Tibial artery (tissue), 4 donors: ENCODE measurements around the gene SERTAD2.

Experiments
- DNase-seq, 2 donors: peaks; one replicate each; pipeline ENCODE4 v3.0.0-alpha.2; 2019
- H3K27ac ChIP-seq, 2 donors: fragments of 200-600 bp; sonication (generic) in 1 of 2; 1 replicate in 1 of 2; 2 replicates in 1 of 2; pipeline ENCODE4 v1.5.1; 2018 to 2019; ENCODE audit warnings: mild to moderate bottlenecking in 1 of 2
- H3K27me3 ChIP-seq, 2 donors: fragments of 200-600 bp; sonication (generic) in 1 of 2; one replicate each; pipeline versions ENCODE4 v1.5.1 to v1.6.0; 2016 to 2019
- H3K36me3 ChIP-seq, 3 donors: fragments of 200-600 bp; sonication (generic) in 2 of 3; one replicate each; pipeline ENCODE4 v1.5.1; 2016 to 2019; ENCODE audit warnings: mild to moderate bottlenecking in 2 of 3
- H3K4me1 ChIP-seq, 4 donors: fragments of 200-600 bp; sonication (generic) in 2 of 4; 1 replicate in 3 of 4; 2 replicates in 1 of 4; pipeline ENCODE4 v1.5.1; 2016 to 2019
- H3K4me3 ChIP-seq, 2 donors: fragments of 200-600 bp; sonication (generic) in 1 of 2; 1 replicate in 1 of 2; 2 replicates in 1 of 2; pipeline ENCODE4 v1.5.1; 2018 to 2019; ENCODE audit warnings: mild to moderate bottlenecking in 2 of 2
- H3K9me3 ChIP-seq, 3 donors: fragments of 200-600 bp; sonication (generic) in 1 of 3; one replicate each; pipeline ENCODE4 v1.5.1; 2016 to 2019
- intact Hi-C: fragments of 100-400 bp; cut with DNase I; formaldehyde crosslinking; loops from one replicate; pipeline ENCODE4 v1.15.0; 2023; ENCODE audit warnings: low total_unique reads
- TF ChIP-seq, protein P1 (sequence below), 2 experiments: fragments of 200-600 bp in 1 of 2; fragments of 450-650 bp in 1 of 2; IDR thresholded peaks; one replicate each; pipeline ENCODE4 v1.5.1; 2017 to 2019; ENCODE audit warnings: antibody characterized with exemption in 2 of 2, mild to moderate bottlenecking in 1 of 2, moderate library complexity in 1 of 2

The SERTAD2 gene

DNA sequence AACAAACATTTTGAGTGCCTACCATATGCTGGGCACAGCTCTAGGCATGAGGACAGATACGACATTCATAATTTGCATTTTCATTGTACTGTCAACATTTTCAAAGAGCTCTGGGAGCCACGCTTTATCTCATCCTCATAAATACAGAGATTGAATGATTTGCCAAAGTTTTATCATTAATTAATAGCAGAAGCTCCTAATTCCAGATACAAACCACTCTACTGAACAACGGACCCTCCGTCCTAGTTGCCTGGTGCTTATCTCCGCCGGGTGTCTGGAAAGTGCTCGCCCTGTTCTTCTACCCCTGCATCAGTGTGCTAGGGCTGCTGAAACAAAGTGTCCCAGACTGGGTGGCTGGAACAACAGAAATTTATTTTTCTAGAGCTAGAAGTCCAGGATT, 23.8 kb downstream of the SERTAD2 start:
- H3K4me1 ChIP-seq: peaks cover 0 to 2% (median 0%) of the 10 kb centered on the region in 4 donors
- TF ChIP-seq, protein P1, sequence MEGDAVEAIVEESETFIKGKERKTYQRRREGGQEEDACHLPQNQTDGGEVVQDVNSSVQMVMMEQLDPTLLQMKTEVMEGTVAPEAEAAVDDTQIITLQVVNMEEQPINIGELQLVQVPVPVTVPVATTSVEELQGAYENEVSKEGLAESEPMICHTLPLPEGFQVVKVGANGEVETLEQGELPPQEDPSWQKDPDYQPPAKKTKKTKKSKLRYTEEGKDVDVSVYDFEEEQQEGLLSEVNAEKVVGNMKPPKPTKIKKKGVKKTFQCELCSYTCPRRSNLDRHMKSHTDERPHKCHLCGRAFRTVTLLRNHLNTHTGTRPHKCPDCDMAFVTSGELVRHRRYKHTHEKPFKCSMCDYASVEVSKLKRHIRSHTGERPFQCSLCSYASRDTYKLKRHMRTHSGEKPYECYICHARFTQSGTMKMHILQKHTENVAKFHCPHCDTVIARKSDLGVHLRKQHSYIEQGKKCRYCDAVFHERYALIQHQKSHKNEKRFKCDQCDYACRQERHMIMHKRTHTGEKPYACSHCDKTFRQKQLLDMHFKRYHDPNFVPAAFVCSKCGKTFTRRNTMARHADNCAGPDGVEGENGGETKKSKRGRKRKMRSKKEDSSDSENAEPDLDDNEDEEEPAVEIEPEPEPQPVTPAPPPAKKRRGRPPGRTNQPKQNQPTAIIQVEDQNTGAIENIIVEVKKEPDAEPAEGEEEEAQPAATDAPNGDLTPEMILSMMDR (IDR thresholded peaks at IDR 0.05): no peak
- no peak for DNase-seq

DNA sequence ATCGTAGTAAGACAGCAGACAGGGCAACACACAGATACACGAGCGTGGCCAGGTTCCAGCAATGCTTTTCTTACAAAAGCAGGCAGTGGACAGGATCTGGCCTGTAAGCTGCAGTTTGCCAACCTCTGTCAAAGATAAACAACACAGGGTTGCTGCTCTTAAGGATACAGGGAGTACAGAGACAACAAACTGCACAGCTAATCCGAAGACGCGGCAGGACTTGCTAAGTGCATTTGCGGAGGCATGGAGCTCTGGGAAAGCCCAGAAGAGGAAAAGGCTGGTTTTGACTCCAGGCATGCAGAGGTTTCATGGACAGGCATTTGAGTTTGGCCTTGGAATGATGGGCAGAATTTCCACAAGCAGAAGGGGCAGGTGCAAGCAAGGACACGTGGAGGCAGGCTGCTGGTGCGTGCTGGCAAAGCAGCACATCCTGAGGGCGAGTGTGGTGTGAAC, 24.4 kb downstream of the SERTAD2 start:
- Histone ChIP-seq H3K36me3 (peaks cover 6 to 29% (median 10%) of the 10 kb centered on the region in 3 donors), H3K27ac (no peak overlapping the region), H3K9me3 (no peaks in the 10 kb centered on the region), H3K27me3 (no peaks in the 10 kb centered on the region), H3K4me3 (no peak overlapping the region), H3K4me1 (peaks cover 0 to 2% (median 0%) of the 10 kb centered on the region in 4 donors)
- intact Hi-C loops: no loop called here
- no peak for DNase-seq
- TF ChIP-seq, protein P1 (IDR thresholded peaks at IDR 0.05): no peak

More for the DNA sequence above, 23.8 kb downstream of the SERTAD2 start:
- H3K27ac ChIP-seq: no peak overlapping the region
- no peak overlapping the region for H3K4me3 ChIP-seq
- peaks cover 11 to 34% (median 15%) of the 10 kb centered on the region in 3 donors for H3K36me3 ChIP-seq
- H3K27me3 ChIP-seq: no peaks in the 10 kb centered on the region
- intact Hi-C loops: no loop called here
- H3K9me3 ChIP-seq: no peaks in the 10 kb centered on the region

DNA sequence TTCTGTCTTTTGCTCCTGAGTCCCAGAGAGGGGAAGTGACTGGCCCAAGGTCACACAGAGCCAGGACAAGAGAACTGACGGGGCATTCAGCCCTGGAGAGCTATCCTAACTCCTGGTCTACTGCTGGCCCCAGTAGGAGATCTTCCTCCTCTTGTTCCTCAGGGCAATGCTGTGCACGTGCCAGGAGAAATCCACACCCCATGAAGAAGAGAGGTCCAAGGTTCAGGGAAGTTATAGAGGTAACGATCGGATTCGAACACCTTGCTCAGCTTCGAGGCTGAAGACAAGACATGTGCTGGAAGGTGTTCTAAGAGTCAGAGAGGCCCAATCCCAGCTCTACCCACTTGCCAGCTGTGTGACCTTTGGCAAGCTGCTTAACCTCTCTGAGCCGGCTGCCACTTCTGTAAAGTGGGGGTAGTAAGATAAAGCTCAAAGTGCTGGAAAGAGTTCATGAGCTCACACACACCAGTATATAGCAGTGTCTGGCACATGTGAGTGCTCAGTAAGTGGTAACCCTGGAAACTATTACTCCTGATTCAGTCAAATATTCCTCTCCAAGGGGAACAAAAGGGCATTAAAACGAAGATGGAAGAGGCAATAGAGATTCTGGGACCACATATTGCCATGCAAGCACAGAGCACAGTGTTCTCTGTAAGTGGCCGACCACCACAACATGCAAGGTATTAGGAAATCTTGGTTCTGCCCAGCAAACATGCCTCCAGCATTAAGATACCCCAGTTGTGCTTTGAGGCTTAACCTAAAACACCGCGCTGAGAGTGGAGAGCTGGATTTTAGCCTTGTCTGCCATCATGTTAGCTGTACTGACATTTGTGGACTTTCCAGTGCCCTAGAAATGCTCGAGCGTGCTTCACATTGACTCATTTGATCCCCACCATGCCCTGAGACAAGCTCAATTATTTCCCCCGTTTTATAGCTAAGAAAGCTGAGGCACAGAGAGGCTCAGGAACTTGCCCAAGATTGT, 25.6 kb downstream of the SERTAD2 start:
- no peak overlapping the region for H3K27ac ChIP-seq

DNA sequence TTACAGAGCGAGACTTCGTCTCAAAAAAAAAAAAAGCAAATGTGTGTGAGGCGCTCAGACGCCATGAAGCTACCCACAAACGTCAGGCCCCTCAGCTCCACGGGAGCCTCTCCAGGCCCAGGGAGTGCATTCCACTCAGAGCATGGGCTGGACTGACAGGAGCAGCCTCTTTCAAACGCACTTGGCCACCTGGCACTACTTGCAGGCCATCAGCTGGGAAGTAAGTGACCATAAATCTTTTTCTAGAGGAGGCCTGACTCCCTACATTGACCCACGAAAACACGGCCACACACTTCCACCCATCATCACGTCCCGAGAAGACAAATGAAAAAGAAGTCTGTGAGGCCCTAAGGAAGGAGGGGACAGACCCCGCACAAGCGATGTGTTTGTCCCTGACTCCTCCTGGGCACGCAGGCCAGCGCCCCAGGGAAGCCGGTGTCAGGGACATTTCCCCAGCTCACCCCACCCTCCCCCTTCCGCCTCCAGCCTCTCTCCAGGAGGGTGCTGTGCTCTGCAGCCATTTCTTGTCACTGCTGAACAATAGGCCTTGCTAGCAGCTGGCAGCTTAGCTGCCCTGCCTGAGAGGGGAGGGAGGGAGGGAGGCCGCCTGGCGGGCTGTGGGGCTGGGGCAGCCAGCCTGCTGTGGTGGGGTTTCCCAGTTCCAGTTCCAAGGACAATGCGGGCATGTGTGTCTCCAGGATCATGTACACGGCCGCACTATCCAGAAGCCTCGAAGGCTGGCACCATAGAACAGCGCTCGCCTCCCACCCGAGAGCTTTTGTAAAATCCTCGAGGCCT, 26.6 kb downstream of the SERTAD2 start:
- TF ChIP-seq, protein P1 (IDR thresholded peaks at IDR 0.05): no peak
- peaks cover 0 to 10% (median 0%) of the 10 kb centered on the region in 3 donors for H3K36me3 ChIP-seq
- no peak overlapping the region for H3K27ac ChIP-seq
- no peaks in the 10 kb centered on the region for H3K9me3 ChIP-seq
- DNase-seq: no peak
- H3K4me3 ChIP-seq: no peak overlapping the region
- intact Hi-C loops: no loop called here
- no peaks in the 10 kb centered on the region for H3K27me3 ChIP-seq
- H3K4me1 ChIP-seq: no peaks in the 10 kb centered on the region

More for the DNA sequence above, 25.6 kb downstream of the SERTAD2 start:
- TF ChIP-seq, protein P1 (IDR thresholded peaks at IDR 0.05): no peak
- no peak for DNase-seq
- peaks cover 0 to 17% (median 7%) of the 10 kb centered on the region in 3 donors for H3K36me3 ChIP-seq
- no peaks in the 10 kb centered on the region for H3K27me3 ChIP-seq
- peaks cover 0 to under 1% (median 0%) of the 10 kb centered on the region in 4 donors for H3K4me1 ChIP-seq
- intact Hi-C loops: no loop called here
- no peaks in the 10 kb centered on the region for H3K9me3 ChIP-seq
- no peak overlapping the region for H3K4me3 ChIP-seq

DNA sequence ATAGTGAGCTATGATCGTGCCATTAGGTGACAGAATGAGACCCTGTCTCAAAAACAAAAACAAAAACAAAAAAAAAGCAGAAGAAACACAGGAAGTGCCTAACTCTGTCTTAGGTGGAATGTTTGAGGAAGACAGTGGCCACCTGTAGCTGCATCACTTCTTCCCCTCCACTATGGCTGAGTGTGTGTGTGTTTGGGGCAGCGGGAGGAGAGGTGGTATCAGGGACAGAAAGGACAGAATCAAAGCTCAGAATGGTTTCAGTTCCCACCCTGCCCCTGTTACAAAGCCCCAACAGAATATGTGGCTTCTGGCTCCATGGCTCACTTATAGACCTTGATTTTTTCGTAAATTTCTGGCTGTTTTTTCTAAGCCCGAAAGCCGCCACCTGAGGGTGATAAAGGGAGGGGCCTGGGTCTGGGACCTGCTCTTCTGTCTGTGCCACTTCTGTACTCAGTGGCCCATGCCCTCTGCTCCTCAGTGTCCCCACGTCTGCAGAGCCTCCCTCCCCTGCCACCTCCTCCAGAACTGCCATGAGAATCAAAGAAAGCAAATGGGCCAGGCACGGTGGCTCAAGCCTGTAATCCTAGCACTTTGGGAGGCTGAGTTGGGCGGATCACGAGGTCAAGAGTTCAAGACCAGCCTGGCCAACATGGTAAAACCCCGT, 27.4 kb downstream of the SERTAD2 start:
- Histone ChIP-seq H3K4me3 (no peak overlapping the region), H3K36me3 (peaks cover 0 to 9% (median 0%) of the 10 kb centered on the region in 3 donors), H3K27me3 (no peaks in the 10 kb centered on the region), H3K27ac (no peak overlapping the region), H3K4me1 (no peaks in the 10 kb centered on the region), H3K9me3 (no peaks in the 10 kb centered on the region)
- intact Hi-C loops: no loop called here
- TF ChIP-seq, protein P1 (IDR thresholded peaks at IDR 0.05): no peak
- no peak for DNase-seq
